ENCODE data around the gene FUT8. TPM values are rescaled to one million over a fixed set of nuclear protein-coding genes. Genes with fewer than 3 reads are reported as not detected.

Gene FUT8
- total RNA-seq, 1 donor = 165 TPM

DNA sequence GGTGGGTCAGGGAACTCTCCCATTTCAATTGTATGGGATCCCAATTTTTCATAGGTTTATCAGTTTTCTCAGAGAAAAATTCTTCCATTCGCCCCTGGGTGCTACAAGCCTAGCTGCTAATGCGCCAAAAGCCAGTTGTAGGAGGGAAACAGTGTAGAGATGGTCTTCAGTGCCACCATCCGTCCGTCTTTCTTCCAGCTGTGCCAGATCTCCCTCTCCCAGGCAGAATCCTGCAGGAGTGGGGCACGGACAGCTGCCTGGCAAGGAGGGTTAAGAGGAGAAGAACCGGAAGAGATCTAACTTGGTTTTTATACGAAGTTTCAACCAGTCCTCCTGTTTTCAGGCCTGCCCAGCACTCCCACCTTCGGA, 38.9 kb upstream of the FUT8 start:
- DNase-seq (ENCODE audit: low read depth) = peak; percentile 46
- TF ChIP-seq, protein P1, sequence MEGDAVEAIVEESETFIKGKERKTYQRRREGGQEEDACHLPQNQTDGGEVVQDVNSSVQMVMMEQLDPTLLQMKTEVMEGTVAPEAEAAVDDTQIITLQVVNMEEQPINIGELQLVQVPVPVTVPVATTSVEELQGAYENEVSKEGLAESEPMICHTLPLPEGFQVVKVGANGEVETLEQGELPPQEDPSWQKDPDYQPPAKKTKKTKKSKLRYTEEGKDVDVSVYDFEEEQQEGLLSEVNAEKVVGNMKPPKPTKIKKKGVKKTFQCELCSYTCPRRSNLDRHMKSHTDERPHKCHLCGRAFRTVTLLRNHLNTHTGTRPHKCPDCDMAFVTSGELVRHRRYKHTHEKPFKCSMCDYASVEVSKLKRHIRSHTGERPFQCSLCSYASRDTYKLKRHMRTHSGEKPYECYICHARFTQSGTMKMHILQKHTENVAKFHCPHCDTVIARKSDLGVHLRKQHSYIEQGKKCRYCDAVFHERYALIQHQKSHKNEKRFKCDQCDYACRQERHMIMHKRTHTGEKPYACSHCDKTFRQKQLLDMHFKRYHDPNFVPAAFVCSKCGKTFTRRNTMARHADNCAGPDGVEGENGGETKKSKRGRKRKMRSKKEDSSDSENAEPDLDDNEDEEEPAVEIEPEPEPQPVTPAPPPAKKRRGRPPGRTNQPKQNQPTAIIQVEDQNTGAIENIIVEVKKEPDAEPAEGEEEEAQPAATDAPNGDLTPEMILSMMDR (IDR thresholded peaks at IDR 0.05; ENCODE audit: insufficient read depth, low read length) = peak; percentile 10
- H3K4me3 ChIP-seq (ENCODE audit: low read depth, low read length) = no peak overlapping the region

DNA sequence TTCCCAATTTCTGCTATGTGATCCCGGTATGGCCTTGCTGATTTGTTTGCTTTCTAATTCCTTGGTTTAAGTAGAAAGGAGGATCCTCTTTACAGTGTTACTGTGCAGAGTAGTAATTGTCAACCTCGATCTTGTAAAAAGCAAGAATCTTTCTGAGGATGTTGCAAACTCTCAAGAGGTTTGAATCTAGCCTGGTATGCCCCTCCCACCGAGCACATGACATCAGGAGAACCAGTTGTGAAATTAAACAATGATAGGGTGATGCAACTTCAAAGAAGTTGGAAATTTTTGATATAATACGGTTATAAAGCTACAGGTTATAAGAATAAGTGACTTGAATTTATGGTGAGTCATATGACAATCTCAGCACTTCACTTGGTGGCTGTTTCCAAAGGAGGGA, 35.0 kb upstream of the FUT8 start:
- TF ChIP-seq, protein P1 (IDR thresholded peaks at IDR 0.05; ENCODE audit: insufficient read depth, low read length) = no peak
- H3K4me3 ChIP-seq (ENCODE audit: low read depth, low read length) = no peak overlapping the region
- DNase-seq (ENCODE audit: low read depth) = peak; percentile 73

DNA sequence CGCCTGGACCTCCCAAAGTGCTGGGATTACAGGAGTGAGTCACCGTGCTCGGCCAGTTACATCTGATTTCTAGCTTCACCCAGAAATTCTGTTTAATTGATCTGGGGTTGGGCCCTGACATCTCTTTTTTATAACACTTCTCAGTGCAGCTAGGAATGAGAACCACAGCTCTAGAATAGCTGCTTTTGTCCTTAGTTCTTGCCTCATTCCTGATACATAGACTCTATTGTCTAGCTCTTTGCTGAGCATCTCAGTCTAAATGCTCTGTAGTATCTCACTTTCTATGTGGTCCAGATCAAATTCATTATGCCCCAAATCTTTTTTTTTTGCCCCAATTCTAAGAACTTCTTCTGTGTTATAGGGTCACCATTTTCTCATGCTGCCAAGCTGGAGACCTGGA, 29.9 kb upstream of the FUT8 start:
- H3K4me3 ChIP-seq (ENCODE audit: low read depth, low read length) = no peak overlapping the region
- TF ChIP-seq, protein P1 (IDR thresholded peaks at IDR 0.05; ENCODE audit: insufficient read depth, low read length) = no peak
- DNase-seq (ENCODE audit: low read depth) = no peak

DNA sequence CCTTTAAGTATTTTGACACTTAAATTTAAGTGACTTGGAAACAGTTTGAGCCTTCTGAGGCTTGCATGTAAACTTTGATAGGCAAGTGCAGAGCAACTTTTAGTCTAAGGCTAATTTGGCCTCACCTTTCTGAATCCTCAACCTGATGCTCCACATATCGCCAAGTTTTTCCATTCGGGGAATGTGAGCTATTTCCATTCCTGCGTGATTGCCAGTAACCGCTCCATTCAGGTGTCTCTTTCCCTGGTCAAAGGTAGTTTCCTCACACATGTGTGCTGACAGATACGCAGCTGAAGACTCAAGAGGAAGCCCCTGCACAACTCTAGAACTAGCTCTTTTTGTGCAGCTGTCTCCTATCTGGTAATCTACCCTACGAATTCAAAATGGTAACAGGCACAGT, 25.4 kb upstream of the FUT8 start:
- no peak overlapping the region for H3K4me3 ChIP-seq (ENCODE audit: low read depth, low read length)
- TF ChIP-seq, protein P1 (IDR thresholded peaks at IDR 0.05; ENCODE audit: insufficient read depth, low read length) = no peak
- no peak for DNase-seq (ENCODE audit: low read depth)

DNA sequence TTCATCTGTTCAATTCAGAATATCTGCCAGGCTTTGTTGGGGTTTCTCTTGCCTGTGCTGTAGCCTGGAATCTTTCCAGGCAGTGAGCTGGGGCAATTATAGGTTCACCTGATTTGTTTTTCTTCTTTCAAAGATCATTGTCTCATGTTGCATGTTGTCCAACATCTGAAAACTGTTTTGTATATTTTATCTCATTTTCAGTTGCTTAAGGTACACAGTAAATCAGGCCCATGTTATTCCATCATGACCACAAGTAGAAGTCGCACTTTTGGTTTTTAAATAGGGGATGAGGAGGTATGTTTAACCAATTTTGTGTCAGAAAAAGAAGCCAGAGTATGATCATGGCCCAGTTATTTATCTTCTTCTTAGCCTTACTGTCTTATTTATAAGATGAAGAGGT, 24.9 kb upstream of the FUT8 start:
- TF ChIP-seq, protein P1 (IDR thresholded peaks at IDR 0.05; ENCODE audit: insufficient read depth, low read length) = no peak
- no peak for DNase-seq (ENCODE audit: low read depth)
- H3K4me3 ChIP-seq (ENCODE audit: low read depth, low read length) = no peak overlapping the region

DNA sequence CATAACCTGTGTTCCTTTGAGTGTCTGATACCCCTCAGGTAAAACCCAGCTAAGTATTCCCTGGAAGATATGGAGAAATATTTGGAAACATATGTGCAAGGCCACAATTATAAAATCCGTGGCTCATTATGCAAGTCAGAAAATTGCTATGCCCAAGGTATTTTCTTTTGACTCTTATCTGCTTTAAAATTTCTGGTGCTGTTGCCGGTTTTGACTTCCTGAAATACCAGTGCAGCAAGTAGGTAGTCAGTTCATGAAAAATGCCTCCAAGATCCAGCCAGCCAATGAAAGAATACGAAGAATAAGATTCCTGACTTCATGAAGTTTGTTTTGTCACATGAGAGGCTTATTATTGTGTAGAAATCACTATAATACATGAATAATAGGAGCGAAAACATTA, 20.2 kb upstream of the FUT8 start:
- no peak overlapping the region for H3K4me3 ChIP-seq (ENCODE audit: low read depth, low read length)
- DNase-seq (ENCODE audit: low read depth) = no peak
- TF ChIP-seq, protein P1 (IDR thresholded peaks at IDR 0.05; ENCODE audit: insufficient read depth, low read length) = no peak

DNA sequence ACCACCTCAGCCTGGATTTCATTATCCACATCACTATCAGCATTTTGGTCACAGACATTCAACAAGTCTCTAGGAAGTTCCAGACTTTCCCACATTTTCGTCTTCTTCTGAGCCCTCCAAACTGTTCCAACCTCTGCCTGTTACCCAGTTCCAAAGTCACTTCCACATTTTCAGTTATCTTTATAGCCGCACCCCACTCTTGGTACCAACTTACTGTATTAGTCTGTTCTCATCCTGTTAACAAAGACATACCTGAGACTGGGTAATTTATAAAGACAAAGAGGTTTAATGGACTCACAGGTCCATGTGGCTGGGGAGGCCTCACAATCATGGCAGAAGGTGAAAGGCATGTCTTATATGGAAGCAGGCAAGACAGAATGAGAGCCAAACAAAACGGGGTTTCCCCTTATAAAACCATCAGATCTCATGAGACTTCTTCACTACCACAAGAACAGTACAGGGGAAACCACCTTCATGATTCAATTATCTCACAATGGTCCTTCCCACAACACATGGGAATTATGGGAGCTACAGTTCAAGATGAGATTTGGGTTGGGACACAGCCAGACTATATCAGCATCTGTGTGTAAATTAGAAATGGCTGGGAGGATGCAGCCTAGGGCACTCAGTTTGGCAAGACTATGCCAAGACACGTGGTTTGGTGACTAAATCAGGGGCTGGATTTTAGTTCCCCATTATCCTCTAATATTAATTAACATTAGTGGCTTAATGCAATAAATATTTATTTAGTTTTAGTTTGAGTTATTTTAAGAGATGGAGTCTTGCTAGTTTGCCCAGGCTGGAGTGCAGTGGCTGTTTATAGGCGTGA, 16.2 kb upstream of the FUT8 start:
- no peak overlapping the region for H3K4me3 ChIP-seq (ENCODE audit: low read depth, low read length)
- no peak for DNase-seq (ENCODE audit: low read depth)
- TF ChIP-seq, protein P1 (IDR thresholded peaks at IDR 0.05; ENCODE audit: insufficient read depth, low read length) = no peak
